Muscle layer of colon (tissue), 2 donors: Measurements from ENCODE around the gene PER2.

ENCODE experiments used
- H3K27ac ChIP-seq: one replicate; pipeline ENCODE4 v1.7.0; 2013; ENCODE audit warnings: low read depth, mild to moderate bottlenecking, low read length, moderate library complexity
- H3K27me3 ChIP-seq, 2 donors: one replicate each; pipeline ENCODE4 v1.7.0; 2013; ENCODE audit warnings: low read length in 2 of 2, mild to moderate bottlenecking in 2 of 2; ENCODE audit not compliant: insufficient read depth in 2 of 2, control insufficient read depth in 1 of 2
- H3K36me3 ChIP-seq: one replicate; pipeline ENCODE4 v1.7.0; 2013; ENCODE audit warnings: mild to moderate bottlenecking, low read length; ENCODE audit not compliant: insufficient read depth
- H3K4me1 ChIP-seq: one replicate; pipeline ENCODE4 v1.7.0; 2013; ENCODE audit warnings: mild to moderate bottlenecking, low read length; ENCODE audit not compliant: insufficient read depth
- H3K4me3 ChIP-seq, 2 donors: one replicate each; pipeline ENCODE4 v1.7.0; 2013; ENCODE audit warnings: low read length in 2 of 2, low read depth in 1 of 2, mild to moderate bottlenecking in 1 of 2, moderate library complexity in 1 of 2
- H3K9ac ChIP-seq: one replicate; pipeline ENCODE4 v1.7.0; 2013; ENCODE audit warnings: low read length
- H3K9me3 ChIP-seq: one replicate; pipeline ENCODE4 v1.7.0; 2013; ENCODE audit warnings: mild to moderate bottlenecking, low read length
- donor health status: abdominal sarcoma.
- donor health status: Adenocarcinoma of cecum.

PER2 gene

DNA sequence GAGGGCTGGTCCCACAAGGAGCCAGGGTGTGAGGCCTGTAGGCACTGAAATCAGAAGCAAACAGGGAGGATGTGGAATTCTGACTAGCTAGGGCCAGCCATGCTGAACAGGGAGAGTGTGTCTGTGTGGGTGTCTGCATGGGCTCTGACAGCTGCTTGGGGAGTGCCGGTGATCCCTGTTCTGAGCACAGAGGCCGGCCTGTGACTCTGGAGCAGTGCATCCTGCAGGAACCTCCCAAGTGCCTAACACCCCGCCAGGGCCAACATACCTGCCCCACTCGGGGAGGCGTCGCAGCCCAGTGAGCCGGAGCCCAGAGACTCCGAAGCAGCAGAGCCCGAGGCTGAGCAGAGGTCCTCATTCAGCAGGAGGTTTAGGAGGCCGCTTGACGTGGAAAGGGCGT, 37.1 kb downstream of the PER2 start:
- H3K36me3 ChIP-seq = peaks cover 83% of the 10 kb centered on the region

DNA sequence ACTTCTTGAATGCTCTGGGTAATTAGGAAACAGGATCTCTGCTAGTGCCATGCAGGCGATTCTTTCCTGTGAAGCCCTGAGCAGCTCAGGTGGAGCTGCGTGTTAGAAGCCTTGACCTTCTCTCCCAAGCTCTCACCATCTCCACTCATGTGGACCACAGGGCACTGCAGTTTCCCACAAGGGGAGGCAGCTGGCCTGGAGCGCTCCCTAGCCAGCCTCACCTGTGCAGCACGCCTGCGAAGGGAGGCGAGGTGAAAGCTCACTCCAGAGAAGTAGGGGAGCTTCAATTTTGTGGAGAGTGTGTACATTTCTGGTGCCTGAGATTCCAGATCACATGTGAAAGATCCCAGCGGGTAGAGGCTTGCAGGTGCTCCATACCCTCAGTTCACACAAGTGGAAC, 37.5 kb downstream of the PER2 start:
- no peaks in the 10 kb centered on the region for H3K9me3 ChIP-seq
- no peaks in the 10 kb centered on the region for H3K27me3 ChIP-seq
- peaks cover 78% of the 10 kb centered on the region for H3K36me3 ChIP-seq
- no peak overlapping the region for H3K27ac ChIP-seq
- H3K4me3 ChIP-seq = no peak overlapping the region
- H3K9ac ChIP-seq = no peak overlapping the region
- no peaks in the 10 kb centered on the region for H3K4me1 ChIP-seq

More for the DNA sequence above, 37.1 kb downstream of the PER2 start:
- H3K4me3 ChIP-seq = no peak overlapping the region
- H3K27ac ChIP-seq = no peak overlapping the region
- H3K9me3 ChIP-seq = no peaks in the 10 kb centered on the region
- H3K9ac ChIP-seq = no peak overlapping the region
- H3K4me1 ChIP-seq = no peaks in the 10 kb centered on the region
- no peaks in the 10 kb centered on the region for H3K27me3 ChIP-seq

DNA sequence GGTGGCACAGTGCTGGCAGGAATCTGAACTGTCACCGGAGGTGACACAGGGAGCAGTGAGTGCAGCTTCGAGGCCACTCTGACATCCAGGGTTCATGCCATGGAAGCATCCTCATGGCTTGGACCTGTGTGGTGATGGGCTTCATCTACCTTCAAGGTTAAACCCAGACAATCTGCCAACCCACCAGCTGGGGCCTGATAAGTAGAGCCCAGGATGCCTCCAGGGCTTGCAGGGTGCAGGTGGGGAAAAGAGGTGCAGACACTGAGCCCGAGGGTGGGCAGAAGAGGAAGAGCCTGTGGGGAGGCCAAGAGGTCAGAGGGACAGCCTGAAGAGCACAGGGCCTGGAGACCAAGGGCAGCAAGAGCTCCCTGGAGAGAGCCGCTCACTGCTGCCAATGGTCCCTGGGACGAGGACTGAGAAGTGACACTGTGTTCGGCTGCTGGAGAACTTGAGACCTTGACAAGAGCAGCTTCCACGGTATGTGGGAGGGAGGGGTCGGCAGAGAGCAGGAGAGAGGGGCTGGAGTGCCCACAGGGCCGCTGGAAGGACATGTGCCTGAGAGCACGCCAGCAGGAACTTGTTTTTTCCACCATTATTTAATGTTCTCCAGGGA, 40.5 kb downstream of the PER2 start:
- Histone ChIP-seq H3K36me3 (peaks cover 55% of the 10 kb centered on the region), H3K27me3 (no peaks in the 10 kb centered on the region), H3K9me3 (no peaks in the 10 kb centered on the region), H3K4me1 (peaks cover 8% of the 10 kb centered on the region), H3K27ac (no peak overlapping the region), H3K9ac (no peak overlapping the region), H3K4me3 (no peak overlapping the region)

DNA sequence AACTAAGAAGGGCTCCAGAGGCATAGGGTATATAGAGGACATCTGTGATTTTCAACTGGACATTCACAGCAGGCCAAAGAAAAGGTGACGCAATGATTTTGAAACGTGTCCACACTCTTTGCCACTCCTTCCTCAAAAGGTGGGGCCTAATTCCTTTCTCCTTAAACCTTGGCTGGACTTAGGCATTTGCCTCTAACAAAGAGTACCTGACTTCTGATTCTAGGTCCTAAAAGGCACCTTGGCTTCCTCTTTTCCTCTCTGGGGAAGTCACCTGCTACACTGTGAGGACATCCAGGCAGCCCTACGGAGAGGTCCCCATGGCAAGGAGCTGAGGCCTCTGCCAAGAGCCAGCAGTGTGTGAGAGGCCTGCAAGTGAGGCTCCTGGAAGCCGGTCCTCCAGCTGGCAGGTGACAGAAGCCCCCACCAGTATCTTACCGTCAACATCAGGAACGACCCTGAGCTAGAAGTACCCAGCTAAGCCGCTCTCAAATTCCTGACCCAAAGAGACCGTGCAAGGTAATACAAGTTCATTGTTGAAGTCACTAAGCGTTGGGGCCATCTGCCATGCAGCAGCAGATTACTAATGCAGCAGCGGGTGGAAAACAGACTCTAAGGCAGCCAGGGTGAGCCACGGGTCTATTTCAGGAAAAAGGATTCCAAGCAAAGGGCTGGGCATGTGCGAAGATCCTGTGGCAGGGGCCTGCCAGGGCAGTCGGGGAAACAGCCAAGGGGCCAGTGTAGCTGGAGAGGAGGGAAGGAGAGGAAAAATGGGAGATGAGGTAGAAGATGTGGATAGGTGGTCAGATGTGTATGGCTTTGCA, 41.2 kb downstream of the PER2 start:
- Histone ChIP-seq H3K27me3 (no peaks in the 10 kb centered on the region), H3K4me3 (no peak overlapping the region), H3K9me3 (no peaks in the 10 kb centered on the region), H3K36me3 (peaks cover 47% of the 10 kb centered on the region), H3K4me1 (peaks cover 16% of the 10 kb centered on the region), H3K9ac (no peak overlapping the region), H3K27ac (no peak overlapping the region)

DNA sequence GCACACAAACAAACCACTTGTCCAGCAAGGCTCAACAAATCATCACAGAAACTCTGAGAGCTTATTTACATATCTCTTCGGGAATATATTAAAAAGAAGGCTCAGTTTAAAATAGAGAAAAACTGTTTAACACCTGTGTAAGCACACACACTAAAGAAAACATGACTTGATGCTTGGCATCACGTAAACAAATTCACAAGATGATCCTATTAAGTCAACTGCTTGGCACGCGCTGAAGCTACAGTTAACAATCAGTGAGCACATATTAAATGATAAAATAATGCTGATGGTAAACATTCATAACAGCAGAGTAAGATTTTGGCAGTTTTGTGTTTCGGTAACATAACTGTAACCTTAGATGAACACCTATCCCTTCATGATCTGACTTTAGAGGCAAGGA, 44.3 kb downstream of the PER2 start:
- Histone ChIP-seq H3K36me3 (peaks cover 24% of the 10 kb centered on the region), H3K27me3 (no peaks in the 10 kb centered on the region), H3K4me3 (no peak overlapping the region), H3K4me1 (peaks cover 26% of the 10 kb centered on the region), H3K27ac (no peak overlapping the region), H3K9me3 (no peaks in the 10 kb centered on the region), H3K9ac (no peak overlapping the region)

DNA sequence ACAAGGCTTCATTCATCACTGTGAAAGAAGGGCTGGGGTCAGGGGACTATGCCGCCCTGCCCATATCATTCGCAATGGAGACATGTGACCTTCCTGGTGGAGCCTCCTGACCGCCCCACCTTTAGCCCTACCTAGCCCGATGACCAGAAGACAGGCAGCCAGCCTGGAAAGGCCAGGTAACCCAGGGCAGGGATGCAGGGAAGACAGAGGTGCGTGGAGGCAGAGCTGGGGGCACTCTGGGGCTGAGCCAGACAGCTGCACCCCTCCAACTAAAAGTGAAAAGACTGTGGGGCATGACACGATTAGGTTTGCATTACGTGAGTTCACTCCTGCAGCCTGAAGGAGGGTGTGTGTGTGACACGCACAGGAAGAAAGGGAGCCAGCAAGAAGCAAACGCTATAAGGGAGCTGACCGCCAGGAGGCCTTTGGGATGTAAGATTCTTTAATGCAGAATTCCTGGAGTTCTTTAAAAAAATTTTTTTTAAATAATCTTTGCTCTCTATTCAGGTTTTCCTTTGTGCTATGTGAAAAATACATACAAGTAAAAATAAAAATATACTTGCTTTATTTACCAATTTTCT, 44.8 kb downstream of the PER2 start:
- H3K4me1 ChIP-seq = peaks cover 26% of the 10 kb centered on the region
- no peaks in the 10 kb centered on the region for H3K27me3 ChIP-seq
- H3K4me3 ChIP-seq = no peak overlapping the region
- H3K36me3 ChIP-seq = peaks cover 24% of the 10 kb centered on the region
- H3K27ac ChIP-seq = peak overlapping the region; percentile 79
- H3K9me3 ChIP-seq = no peaks in the 10 kb centered on the region
- no peak overlapping the region for H3K9ac ChIP-seq

DNA sequence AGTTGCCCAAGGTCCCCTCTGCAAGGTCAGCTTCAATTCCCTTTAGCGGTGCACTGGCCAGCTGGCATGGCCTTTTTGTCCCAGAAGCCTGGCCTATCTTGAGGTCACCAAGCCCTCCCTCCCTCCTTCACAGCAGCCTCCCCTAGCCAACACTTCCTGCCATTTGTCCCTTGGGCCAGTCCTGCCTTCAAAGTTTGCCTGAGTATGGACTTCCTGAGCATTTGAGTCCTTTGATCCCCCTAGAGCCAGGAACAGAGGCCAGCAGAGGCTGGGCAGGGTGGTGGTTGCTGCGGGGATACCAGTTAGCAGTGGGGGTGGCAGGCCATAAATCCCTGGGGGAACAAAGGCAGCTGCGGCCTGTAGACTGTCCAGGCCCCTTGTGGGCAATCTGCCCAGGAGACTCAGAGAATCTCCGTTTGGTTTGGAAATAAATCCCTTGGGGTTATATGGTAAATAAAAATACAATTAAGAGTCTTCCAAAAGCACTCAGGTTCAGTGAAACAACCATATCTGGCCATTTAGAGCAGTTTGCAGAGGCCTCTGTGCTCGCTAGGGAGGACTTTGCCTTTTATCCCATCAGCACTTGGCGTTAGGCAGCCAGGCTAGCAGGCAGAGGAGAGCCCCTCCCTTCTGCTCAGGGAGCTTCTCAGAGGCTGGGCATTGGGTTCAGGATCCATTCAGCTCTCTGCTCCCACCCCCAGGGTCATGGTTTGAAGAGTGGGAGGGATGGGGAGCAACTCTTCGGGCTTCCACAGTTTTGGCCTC, 45.5 kb downstream of the PER2 start:
- Histone ChIP-seq H3K4me3 (no peak overlapping the region), H3K27ac (peak overlapping the region; percentile 79)

DNA sequence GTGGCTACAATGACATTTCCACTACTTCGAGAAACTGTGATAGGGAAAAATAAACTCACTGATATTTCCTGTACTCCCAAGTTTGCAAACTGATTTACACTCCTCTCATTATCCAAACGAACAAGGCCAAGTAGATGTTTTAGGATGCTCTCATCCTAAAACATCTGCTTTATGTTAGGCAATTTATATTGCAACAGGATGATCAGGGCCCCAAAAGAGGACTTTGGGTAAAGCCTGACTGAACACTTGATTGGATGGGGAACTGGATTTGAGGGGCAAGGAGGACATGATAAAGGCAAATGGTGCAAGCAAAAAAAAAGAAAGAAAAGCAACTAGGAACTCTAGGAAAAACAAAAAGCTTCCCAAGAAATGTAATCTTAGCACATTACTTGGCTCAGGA, 46.4 kb downstream of the PER2 start:
- peak overlapping the region; percentile 79 for H3K27ac ChIP-seq

More for the DNA sequence above, 45.5 kb downstream of the PER2 start:
- H3K36me3 ChIP-seq = peaks cover 20% of the 10 kb centered on the region
- H3K9ac ChIP-seq = no peak overlapping the region
- H3K27me3 ChIP-seq = no peaks in the 10 kb centered on the region
- peaks cover 26% of the 10 kb centered on the region for H3K4me1 ChIP-seq
- H3K9me3 ChIP-seq = no peaks in the 10 kb centered on the region

DNA sequence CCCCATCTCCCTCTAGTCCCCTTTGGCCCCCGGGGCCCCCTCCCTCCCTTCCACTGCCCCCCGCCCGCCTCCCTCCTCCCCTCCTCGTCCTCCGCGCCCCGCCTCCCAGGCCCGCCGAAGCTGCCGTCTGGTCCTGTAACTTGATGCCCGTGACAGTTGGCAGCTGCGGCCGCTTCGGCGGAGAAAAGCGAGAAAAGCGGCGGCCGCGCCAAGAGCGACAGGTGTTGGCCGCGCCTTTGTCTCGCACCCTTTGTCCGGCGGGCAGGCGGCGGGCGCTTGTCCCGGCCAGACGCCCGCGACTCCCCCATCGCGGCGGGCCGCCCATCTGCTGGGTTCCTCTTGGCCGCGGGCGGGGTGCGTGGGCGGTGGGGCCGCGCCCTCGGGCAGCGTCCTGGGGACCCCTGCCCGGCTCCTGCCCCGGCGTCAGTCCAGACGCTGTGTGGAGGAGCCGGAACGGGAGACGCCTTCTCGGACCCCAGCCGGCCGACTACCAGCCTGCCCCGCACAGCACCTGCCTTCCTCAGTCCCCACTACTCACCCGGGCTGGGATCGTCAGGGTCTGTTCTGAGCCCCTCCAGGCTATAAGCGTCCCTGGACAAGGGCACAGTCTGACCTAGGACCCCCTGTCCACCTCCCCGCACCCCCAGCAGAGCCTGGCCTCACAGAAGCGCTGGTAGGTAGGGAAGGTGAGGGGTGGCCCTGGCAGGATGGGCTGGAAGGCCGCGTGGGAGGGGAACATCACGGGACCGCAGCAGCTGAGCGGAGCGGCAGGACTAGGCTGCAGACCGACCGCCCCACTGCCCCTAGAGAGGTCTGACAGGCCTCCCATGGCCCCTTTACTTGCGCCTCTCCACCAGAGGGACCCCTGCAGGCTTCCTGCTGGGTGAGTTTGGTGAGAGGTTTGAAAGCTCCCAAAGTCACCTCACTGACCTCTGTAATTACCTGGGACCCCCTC, 47.4 kb downstream of the PER2 start:
- no peaks in the 10 kb centered on the region for H3K9me3 ChIP-seq
- H3K4me3 ChIP-seq = no peak overlapping the region
- H3K27ac ChIP-seq = peak overlapping the region; percentile 60

More for the DNA sequence above, 46.4 kb downstream of the PER2 start:
- H3K4me3 ChIP-seq = no peak overlapping the region
- H3K36me3 ChIP-seq = peaks cover 10% of the 10 kb centered on the region
- H3K9me3 ChIP-seq = no peaks in the 10 kb centered on the region
- H3K4me1 ChIP-seq = peaks cover 26% of the 10 kb centered on the region
- no peaks in the 10 kb centered on the region for H3K27me3 ChIP-seq
- no peak overlapping the region for H3K9ac ChIP-seq

DNA sequence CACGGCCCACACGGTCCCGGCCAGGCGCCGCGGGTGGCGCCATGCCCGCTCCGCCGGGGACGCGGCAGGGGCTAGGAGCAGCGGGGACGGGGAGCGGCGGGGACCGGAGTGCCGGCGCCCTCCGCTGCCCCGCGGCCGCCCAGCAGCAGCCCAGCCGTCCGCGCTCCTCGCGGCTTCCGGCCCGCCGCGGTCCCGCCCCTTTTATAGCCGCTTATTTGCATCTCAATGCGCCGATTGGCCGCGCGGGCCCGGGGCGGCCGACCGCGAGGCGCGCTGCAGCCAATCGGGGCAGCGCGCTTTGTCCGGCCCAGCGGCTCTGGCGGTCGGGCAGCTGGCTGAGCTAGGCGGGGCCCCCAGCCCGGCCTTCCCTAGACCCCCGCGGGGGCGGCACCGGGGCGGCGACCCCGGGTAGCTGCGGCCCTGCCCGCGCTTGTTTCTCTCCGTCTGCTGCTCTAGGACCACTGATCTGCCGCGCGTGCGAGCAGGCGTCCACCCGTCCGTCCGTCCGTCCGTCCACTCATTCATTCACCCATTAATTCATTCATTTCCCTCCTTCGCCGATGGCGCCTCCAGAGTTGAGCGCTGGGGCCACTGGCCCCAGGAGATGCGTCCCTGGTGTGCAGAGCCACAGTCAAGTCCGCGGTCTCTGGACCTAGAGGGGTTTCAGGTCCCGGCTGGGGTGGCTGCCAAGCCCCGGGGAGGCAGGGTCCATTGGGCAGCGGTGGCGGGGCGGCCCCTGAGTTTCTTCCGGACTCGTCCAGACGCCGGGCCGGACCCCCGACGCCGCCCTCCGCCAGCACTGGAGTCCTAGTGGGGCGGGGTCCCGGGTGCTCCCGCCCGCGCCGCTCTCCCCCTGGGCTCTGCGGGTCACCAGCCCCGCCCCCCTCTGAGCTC, 48.3 kb downstream of the PER2 start, which contains the start of gene HES6:
Gene HES6, minus strand, starts transcription at position 176 of the 894 bp plus-strand sequence. Its CDS starts 133 bp downstream, at position 43.
- Histone ChIP-seq H3K9ac (no peak within 1 kb of the TSS), H3K4me1 (peaks cover 26% of the 10 kb centered on the region), H3K36me3 (peaks cover 2% of the 10 kb centered on the region), H3K27ac (peak within 1 kb of the TSS; percentile 60), H3K4me3 (peak within 1 kb of the TSS; percentile 53 to 73), H3K9me3 (no peaks in the 10 kb centered on the region), H3K27me3 (no peaks in the 10 kb centered on the region)

More for the DNA sequence above, 47.4 kb downstream of the PER2 start:
- Histone ChIP-seq H3K36me3 (peaks cover 6% of the 10 kb centered on the region), H3K9ac (no peak overlapping the region), H3K27me3 (no peaks in the 10 kb centered on the region), H3K4me1 (peaks cover 26% of the 10 kb centered on the region)
